Skeletal muscle tissue (tissue), 1 donor: ENCODE results near the gene SNRPA1. TPM values are rescaled to one million over a fixed set of nuclear protein-coding genes. Genes with fewer than 3 reads are reported as not detected.

Experiments used
- total RNA-seq: library from RNA; depleted of rRNA; stranded (reverse); fragments of >200 nt; gene quantifications from one replicate; pipeline ENCODE4 v1.2.3, GENCODE V29; 2014

Gene SNRPA1
- total RNA-seq, 1 donor from 2014 or later = 14.1 TPM

Other genes with a start within 250 kb of the SNRPA1 start
- 29.7 TPM for gene CHSY1, start 43.2 kb downstream of the SNRPA1 start, total RNA-seq
- gene SELENOS, start 17.8 kb downstream of the SNRPA1 start, total RNA-seq = 25.6 TPM
- 11.5 TPM for gene PCSK6, start 194.5 kb upstream of the SNRPA1 start, total RNA-seq